HS-27A (cell line): ENCODE data around the gene LSS.

ENCODE experiments used
- DNase-seq: peaks from one replicate; pipeline ENCODE4 v3.0.0-alpha.2; 2012; ENCODE audit warnings: low read depth, missing footprints

LSS gene

GRCh38 chr21:46168659-46169386, 59.8 kb downstream of the LSS start:
- no peak for DNase-seq

GRCh38 chr21:46168238-46168637, 60.3 kb downstream of the LSS start:
- DNase-seq = no peak

- no peak for DNase-seq
Observed at GRCh38 chr21:46165098-46165497, 63.5 kb downstream of the LSS start.

GRCh38 chr21:46163380-46163779, 65.2 kb downstream of the LSS start:
- no peak for DNase-seq

- no peak for DNase-seq
Observed at GRCh38 chr21:46161633-46162592, 66.7 kb downstream of the LSS start.

- no peak for DNase-seq
Observed at GRCh38 chr21:46160907-46161632, 67.5 kb downstream of the LSS start.

GRCh38 chr21:46160657-46160906, 68.0 kb downstream of the LSS start:
- no peak for DNase-seq

- no peak for DNase-seq
Observed at GRCh38 chr21:46159841-46160656, 68.5 kb downstream of the LSS start.

- DNase-seq = no peak
Observed at GRCh38 chr21:46159390-46159789, 69.2 kb downstream of the LSS start.

GRCh38 chr21:46158666-46159300, 69.8 kb downstream of the LSS start:
- DNase-seq = no peak

- no peak for DNase-seq
Observed at GRCh38 chr21:46157987-46158451, 70.6 kb downstream of the LSS start.

- DNase-seq = no peak
Observed at GRCh38 chr21:46157396-46157986, 71.1 kb downstream of the LSS start.

GRCh38 chr21:46156678-46157077, 71.9 kb downstream of the LSS start:
- no peak for DNase-seq

GRCh38 chr21:46156378-46156645, 72.3 kb downstream of the LSS start:
- no peak for DNase-seq

- no peak for DNase-seq
Observed at GRCh38 chr21:46155514-46156377, 72.8 kb downstream of the LSS start, which contains the start of gene FTCD. FTCD (minus strand) TSS chr21:46155579; CDS start chr21:46155523, 56 bp downstream.

- DNase-seq = no peak
Observed at GRCh38 chr21:46154955-46155513, 73.5 kb downstream of the LSS start.

GRCh38 chr21:46154155-46154954, 74.2 kb downstream of the LSS start:
- no peak for DNase-seq

GRCh38 chr21:46153247-46154154, 75.1 kb downstream of the LSS start:
- DNase-seq = no peak
